GM18858 (cell line): ENCODE results near the gene ALK.

Experiments used
- ATAC-seq: cut with Tn5 transposase; IDR thresholded peaks from one replicate; pipeline ENCODE4 v1.9.1; 2021; ENCODE audit not compliant: unreplicated experiment

Gene ALK

DNA sequence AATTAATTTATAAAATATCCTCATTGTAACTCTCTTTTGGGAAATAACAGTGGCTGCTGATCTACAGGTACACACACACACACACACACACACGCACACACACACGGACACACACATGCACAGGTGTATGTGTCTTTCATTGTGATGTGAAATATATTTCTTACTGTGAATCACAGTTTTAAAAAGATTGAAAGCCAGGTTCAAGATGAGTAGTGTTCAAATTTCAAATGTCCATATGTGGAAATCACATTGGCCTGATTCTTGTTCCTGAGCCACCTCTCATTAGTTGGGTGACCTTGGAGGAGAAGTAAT lies 372.4 kb downstream of the ALK start:
- no peak for ATAC-seq

DNA sequence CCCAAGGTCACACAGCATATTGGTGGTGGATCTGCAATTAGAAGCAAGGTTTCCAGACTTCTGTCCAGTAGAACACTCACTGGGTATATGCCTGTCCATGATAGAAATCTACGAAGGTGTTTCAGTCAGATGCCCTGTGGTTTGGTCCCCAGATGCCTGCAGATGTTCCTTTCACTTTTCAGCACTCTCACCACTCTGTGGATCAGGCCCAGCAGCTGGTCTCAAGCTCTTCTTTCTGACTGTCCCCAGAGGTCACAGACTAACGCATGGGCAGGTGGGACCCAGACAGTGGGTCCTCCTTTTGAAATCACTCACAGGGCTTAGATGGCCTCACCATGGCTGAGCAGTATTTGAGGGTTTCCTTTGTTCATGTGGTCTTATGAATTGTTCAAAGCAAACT lies 376.5 kb downstream of the ALK start:
- ATAC-seq = no peak

DNA sequence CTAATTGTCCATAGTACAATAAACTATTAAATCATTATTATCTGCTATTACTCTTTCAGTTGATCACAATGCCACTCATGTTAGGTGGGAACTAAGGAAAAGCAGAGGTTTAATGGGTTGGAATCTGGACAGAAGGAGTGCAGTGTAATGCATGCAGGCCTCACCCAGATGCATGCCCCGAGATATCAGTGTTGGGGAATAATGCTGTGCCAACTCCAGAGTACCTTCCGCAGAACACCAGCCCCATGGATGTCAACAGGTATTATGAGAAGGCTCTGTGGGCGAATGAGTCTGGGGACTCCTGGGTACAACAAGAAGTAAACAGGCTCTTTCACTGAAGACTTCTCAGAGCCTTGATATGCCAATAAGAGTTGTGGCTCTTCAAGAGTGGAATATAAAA lies 377.4 kb downstream of the ALK start:
- ATAC-seq = no peak

DNA sequence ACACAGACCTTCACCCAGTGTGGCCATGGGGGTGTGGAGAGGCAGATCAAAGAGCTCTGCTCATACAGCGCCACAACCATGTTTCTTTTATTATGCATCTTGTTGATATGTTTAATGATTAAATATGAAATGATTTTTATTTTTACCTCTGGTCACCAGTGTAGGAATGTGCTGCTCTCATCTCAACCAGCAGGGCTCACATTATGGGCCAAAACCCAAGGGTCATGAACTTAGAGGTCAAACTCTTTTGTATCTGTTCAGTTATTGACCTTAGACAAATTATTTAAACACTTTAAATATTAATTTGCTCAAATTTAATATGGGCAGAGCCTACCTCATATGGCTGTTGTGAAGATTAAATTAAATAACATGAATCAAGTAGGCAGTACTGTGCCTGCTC lies 386.2 kb downstream of the ALK start:
- ATAC-seq = no peak

DNA sequence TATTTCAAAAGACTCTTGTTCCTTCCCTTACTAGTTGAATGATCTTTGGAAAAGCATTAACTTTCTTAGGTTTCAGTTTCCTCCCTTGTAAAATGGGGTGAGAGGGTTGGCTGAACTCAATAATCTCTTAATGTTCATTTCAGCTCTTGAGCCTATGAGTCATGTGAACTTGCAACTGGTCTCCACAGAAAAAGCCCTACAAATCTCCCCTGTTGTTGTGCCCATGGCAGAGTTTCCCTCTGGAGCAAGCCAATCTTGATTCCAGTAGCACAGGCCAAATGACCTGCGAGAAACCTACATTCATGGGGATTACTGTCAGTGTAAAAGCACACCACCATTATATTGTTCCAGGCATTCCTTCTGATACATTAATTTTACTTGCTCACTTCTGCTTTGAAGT lies 388.9 kb downstream of the ALK start:
- ATAC-seq = no peak

DNA sequence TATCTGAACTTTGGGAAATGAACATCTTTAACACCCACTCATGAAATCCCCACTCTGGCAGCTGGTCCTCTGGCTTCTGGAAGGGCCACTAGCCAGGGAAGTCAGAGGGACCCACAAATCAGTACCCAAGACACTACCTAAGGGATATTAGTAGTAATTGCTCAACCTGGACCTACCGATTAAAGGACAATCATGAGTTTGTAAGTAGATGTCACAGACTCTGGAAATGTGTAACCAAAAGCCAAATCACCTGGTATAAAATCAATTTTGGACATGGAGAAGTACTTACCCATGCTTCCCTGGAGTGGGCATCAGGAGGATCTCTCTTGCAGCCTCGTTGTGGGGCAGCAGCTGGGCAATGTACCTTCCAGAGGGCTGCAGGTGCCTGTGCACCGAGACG lies 389.8 kb downstream of the ALK start:
- ATAC-seq = no peak

DNA sequence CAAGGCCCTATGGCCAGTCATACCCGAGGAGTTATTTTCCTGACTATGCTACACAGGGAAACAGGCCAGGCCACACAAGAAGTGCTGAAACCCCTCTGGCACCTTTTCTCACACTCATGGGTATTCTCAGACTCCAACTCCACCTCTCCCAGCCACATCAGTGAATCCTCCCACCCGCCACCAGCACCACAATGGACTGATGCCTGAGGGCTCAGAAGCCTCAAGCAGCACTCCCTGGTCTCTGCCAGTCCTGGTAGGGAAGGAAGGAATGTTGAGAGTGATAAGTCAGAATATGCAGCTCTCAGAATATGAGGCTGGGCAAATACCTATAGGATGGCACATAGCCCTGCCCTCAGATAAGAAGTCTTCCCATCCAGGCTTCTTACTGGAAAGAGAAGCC lies 391.1 kb downstream of the ALK start:
- no peak for ATAC-seq

DNA sequence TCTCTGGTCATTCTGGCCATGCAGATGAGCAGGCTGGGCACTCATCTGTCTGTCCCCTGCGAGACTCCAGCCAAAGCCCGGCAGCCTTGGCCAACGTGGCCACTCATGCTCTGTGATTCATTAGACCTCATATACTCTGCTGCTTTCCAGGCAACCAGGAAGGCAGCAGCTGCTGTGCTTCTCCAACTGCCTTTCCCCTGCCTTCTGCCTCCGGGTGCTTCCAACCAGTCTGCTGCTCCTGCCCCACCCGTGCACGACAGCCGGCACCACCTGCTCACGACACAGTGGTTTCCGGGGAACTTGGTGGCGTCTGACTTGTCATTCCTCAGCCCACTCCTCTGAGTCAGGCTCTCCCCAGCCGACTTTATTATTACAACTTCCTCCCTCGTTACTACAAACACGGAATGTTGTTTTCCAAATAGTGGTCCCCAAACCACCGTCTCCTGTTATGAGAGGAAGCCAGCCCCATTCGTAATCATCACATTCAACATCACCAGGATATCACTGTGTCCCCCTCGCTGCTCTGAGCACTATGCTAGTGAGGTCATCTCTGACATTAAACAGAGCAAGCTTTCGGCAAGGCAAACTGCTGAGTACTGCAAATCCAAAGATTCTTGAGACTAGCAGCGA lies 392.4 kb downstream of the ALK start:
- ATAC-seq = no peak

DNA sequence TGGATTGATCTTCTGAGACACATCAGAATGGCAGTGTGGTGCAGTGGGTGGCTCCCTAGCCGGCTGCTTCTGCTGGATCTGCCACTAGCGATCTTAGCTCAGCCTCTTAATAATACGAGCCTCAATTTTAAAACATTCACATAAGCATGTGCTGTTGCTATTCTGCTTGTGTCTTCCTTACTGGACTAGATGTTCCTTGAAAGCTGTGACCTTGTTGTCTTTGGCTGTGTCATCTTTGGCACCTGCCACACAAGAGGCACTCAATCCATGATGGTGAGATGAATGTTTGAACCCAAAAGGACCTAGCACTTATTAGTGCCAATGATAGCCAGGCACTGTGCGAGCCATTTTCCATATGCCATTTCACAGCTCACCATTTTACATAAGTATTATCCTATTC lies 393.0 kb downstream of the ALK start:
- ATAC-seq = no peak

DNA sequence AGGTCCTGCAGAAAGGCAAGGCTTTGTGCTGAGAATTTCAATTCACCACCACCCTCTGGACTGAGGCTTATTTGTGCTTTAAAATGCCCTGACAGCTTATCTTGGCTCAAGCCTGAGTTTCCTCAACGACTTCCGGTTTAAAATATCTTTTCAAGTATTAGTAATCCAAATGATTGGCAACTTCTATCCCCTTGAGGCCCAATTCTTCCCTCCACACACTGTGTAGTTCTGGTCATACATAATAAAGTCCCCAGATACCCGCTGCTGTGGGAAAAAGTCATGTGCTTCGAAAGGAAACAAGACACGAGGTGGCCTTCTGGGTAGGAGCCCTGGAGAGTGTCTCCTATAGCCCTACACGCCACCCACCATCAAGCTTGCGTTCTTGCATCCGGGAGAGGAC lies 393.4 kb downstream of the ALK start:
- no peak for ATAC-seq

DNA sequence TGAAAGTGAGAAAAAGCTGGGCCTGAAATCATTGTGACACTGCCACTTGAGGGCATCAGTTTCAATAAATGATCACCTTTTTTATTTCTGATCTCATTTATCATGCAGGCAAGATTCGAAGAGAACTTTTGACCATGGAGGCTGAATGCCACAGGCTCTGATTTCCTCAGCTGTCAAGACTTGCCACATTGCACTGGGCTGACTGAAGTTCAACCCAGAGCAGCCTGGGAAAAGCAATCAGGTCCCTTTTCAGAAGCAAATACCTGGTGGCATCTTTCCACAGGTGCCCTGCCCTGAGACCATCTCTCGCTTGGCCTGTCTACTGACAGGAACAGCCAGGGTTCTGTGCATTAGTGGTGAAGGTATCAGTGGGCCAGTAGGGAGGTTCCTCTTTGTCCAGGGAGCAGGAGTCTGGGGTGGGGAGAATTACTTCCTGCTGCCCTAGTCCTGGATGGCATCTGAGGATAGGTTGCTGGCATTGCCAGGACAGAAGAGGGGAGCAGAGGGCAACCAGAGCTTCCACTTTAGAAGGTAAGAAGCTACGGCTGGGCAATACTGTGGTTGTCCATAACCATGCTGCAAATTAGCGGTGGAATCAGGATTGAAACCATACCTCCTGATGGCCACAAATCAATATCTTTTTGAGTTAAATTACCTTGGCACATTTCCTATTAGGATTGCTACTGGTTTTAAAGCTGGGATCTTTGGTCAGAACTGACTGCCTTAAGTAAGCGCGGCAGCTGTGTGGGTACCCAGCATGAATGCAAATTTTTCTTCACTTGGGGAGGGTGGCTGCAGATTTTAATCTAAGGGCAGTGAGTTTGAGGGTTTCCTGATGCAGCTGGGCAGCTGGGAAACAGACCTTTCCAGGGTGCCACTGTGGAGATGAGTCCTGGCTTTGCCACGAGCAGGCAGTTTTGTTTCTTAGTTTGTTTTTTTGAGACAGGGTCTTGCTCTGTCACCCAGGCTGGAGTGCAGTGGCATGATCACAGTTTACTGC lies 394.5 kb downstream of the ALK start:
- no peak for ATAC-seq

DNA sequence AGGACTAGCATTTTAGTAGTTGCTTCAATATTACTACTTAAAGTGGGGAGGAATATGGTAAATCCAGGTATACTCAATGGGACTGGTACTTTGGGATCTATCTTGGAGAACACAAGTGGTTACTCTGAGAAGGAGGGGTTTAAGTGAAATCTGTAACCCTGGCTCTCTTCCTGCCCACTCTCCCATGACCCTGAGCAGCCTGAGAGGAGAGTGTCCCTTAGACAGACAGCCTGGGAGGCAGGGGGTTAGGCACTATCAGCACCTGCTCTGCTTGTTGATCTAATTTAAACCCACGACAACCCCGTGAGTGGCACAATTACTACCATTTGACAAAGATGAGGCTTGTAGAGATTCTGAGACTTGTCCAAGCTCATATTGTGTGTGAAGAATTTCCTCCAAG lies 395.5 kb downstream of the ALK start:
- no peak for ATAC-seq

DNA sequence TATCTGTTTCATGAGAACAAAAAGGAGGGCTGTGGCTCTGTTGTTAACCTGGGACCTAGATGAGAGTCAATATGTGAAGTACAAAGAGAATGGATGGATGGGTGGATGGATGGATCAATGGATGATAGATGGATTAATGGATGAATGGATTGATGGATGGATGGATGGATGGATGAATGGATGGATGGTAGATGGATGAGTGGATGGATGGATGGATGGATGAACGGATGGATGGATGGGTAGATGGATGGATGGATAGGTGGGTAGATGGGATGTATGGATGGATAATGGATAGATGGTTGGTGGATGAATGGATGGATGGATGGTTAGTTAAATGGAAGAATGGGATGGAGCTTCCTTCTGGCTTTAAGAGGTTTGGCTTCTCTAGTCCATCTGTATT lies 396.7 kb downstream of the ALK start:
- ATAC-seq = no peak

DNA sequence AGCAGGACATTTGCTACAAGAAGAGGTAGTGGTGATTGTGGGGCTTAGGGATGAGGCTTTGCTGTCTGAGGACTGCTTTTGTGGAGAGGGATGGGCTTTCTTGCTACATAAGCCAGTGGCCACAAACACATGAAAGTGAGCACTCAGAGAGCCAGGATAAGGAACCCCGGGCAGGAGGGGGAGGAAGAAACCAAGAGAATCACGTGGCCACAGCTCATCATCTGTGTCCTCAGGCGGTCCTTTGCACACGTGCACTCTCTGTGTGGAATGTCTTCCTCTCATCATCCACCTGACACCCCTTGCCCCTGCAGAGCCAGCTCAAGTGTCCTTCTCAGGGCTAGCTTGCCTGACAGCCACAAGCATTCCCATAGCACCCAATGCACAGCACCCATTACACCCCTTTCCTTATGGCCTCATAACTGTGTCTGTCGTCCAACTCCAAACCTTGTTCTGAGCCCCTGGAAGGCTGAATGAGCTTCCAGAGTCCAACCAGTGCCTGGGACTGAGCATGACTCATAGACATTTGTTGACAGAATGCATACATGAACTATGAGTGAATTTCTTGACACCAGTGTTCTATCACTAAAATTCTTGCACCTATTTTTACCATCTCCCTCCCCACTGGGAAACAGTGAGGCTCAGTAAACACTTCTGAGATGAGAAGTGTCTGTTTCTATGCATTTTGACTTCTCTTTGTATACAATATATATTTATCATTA lies 398.3 kb downstream of the ALK start:
- ATAC-seq = no peak

DNA sequence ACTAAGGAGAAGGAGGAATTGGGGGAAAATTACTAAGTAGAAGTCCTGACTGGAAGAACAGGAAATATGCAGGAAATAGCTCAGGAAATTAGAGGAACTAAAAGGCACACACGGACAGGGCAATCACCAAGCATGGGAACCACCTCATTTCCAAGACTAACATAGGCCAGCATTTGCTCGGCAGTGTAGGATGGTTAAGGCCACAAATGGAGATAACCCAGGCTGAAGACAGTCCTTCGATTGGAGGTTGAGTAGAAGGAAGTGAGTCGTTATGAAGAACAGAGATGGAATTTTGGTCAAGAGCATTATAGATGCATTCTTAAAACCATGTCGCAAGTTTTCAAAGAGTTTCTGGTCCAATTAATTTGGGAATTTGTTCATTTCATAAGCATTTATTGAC lies 401.4 kb downstream of the ALK start:
- no peak for ATAC-seq

DNA sequence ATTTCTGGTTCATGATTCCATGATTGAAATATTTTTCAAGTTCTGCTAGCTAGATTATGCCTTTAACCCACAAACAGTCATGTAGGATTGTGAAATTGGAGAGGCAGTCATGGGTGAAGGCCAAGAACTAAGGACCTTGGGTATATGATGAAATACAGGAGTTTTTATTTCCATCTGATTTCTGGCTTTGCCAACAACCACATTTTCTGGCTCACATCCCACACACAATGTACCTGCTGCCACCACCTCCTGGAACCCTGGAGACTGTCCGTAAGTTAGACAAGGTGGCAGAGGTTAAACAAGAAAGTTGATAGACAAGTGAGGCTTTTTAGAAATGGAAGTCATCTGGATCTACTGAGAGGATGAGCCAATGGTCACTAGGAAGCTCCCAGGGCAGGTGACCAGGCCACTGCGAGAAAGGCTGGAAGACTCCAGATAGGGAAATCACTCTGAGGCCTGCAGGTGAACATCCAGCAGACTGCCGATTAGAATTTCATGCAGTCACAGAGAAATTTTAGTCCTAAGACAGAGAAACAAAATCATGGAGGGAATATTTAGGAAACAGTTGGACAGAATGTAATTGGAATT lies 402.0 kb downstream of the ALK start:
- ATAC-seq = no peak

DNA sequence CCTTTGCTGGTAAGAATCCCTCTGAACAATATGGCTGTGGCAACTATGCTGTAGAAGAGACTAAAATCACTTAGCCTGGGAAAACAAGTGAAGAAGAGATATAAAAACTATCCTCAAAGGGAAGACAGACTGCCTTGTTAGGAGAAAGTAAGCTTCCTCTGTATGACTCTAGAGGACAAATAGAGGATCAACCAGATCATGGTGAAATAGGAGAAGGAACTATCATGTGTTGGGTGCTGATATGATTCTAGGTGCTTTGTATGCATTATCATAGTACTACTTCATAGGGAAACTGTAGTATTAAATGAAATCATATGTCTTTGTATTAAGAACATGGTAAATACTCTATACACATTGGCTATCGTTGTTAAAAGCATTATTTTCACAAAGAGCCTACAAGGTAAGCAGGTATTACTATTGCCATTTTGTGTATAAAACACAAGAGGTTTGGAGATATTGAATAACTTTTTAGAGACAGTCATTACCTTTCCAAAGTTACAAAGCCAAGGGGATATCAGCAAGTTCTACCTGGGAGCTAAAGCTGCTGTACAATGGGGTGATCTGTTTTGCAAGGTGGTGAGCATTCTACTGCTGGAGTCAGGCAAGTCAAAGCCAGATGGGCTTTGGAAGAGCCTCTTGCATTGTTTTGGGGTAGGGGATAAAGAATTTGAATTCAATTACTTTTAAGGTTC lies 402.6 kb downstream of the ALK start:
- no peak for ATAC-seq

DNA sequence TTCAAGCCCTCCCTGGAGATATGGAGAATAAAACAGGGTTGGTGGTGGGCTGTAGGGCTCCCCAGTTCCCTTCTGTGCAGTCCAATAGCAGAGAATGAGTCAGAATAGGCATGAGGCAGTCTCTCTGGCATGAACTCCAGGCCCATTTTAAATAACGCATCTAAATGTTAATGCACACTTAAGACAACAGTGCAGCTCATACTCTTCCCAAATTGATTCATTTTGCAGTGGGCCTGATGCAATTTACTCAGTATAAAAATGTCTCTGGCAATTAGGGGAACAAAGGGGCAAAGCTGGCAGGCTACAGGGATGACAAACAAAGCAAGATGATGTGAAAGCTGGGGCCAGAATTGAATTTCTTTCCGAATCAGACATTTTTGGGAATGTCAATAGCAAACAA lies 403.4 kb downstream of the ALK start:
- no peak for ATAC-seq

DNA sequence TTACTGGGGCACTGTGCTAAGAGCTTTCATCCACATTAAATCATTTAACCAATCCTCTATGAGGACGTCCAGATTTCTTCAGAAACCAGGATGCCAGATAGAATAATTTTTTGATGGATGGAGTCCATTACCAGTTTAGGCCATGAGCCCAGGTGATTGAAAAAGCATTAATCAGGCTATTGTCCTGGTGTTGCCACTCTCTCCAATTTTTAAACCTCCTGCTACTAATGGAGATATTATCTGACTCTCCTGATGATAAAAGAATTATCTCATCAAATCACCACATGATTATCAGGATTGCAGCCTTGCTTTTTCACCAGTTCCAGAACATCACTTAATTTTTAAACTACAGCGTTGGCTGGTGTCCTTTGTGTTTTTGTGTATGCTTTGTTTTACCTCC lies 404.0 kb downstream of the ALK start:
- no peak for ATAC-seq

DNA sequence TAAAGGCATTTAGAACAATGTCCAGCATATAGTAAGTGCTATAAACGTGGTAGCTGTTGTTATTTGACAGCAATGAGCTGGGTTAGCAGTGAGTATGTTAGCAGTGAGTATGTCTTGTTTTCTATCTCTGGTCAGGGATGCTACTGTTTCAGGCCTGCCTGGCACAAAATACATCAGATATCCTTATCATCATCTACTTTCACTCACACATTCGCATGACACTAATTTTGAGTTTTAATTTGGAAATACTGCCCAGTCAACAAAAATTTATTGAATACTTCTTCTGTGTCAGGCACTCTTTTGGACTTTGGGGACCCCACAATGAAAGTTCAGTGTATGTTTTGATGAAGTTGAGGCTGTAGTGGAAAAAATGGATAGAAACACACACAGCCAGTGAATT lies 404.6 kb downstream of the ALK start:
- ATAC-seq = no peak

DNA sequence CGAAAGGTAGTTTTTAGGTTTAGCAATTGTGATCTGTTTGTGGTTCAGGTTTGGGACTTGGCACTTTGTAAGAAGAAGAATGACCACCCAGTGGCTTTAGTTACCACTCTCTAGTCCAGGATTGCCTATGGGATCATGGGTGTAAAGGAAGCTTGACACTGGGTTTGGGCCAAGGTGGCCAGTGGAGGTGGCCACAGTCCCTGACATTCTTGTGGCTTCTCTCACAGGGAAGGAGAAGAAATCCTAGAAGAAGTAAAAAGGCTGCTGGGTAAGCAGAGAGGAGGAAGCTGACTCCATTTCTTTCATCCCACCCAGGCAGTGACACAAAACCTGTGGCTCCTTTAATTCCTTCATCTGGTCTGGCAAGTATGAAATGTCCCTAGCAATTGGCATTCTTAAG lies 411.5 kb downstream of the ALK start:
- no peak for ATAC-seq
